ENCODE results near the gene ITGB8. TPM values are rescaled to one million over a fixed set of nuclear protein-coding genes. Genes with fewer than 3 reads are reported as not detected.

The ITGB8 gene
- total RNA-seq, 1 donor from 2014 or later: 12.5 TPM

GRCh38 chr7:20350996-20351692 is 20.4 kb downstream of the ITGB8 start:
- H3K4me1 ChIP-seq (ENCODE audit: control insufficient read depth in 3 of 3, insufficient read depth in 3 of 3, low read length in 3 of 3): peaks cover 0 to 3% (median 0%) of the 10 kb centered on the region in 3 donors
- H3K9ac ChIP-seq (ENCODE audit: low read depth in 1 of 3, low read length in 3 of 3): no peak overlapping the region
- H3K27me3 ChIP-seq (ENCODE audit: control insufficient read depth in 3 of 3, insufficient read depth in 3 of 3, low read length in 3 of 3): no peaks in the 10 kb centered on the region
- H3K4me3 ChIP-seq (ENCODE audit: low read length in 3 of 3): no peak overlapping the region
- no peaks in the 10 kb centered on the region for H3K9me3 ChIP-seq (ENCODE audit: control insufficient read depth in 3 of 3, low read length in 3 of 3)
- H3K27ac ChIP-seq (ENCODE audit: low read depth, low read length): no peak overlapping the region
- no peaks in the 10 kb centered on the region for H3K36me3 ChIP-seq (ENCODE audit: control insufficient read depth in 3 of 3, insufficient read depth in 3 of 3, low read length in 3 of 3)

GRCh38 chr7:20351901-20352300 is 21.2 kb downstream of the ITGB8 start:
- Histone ChIP-seq H3K27ac (ENCODE audit: low read depth, low read length) (no peak overlapping the region), H3K9ac (ENCODE audit: low read depth in 1 of 3, low read length in 3 of 3) (no peak overlapping the region), H3K4me3 (ENCODE audit: low read length in 3 of 3) (no peak overlapping the region), H3K27me3 (ENCODE audit: control insufficient read depth in 3 of 3, insufficient read depth in 3 of 3, low read length in 3 of 3) (no peaks in the 10 kb centered on the region), H3K9me3 (ENCODE audit: control insufficient read depth in 3 of 3, low read length in 3 of 3) (no peaks in the 10 kb centered on the region), H3K36me3 (ENCODE audit: control insufficient read depth in 3 of 3, insufficient read depth in 3 of 3, low read length in 3 of 3) (no peaks in the 10 kb centered on the region), H3K4me1 (ENCODE audit: control insufficient read depth in 3 of 3, insufficient read depth in 3 of 3, low read length in 3 of 3) (peaks cover 0 to 3% (median 0%) of the 10 kb centered on the region in 3 donors)

- Histone ChIP-seq H3K4me1 (ENCODE audit: control insufficient read depth in 3 of 3, insufficient read depth in 3 of 3, low read length in 3 of 3) (peaks cover 0 to 3% (median 0%) of the 10 kb centered on the region in 3 donors), H3K9me3 (ENCODE audit: control insufficient read depth in 3 of 3, low read length in 3 of 3) (no peaks in the 10 kb centered on the region), H3K36me3 (ENCODE audit: control insufficient read depth in 3 of 3, insufficient read depth in 3 of 3, low read length in 3 of 3) (no peaks in the 10 kb centered on the region), H3K27me3 (ENCODE audit: control insufficient read depth in 3 of 3, insufficient read depth in 3 of 3, low read length in 3 of 3) (no peaks in the 10 kb centered on the region), H3K9ac (ENCODE audit: low read depth in 1 of 3, low read length in 3 of 3) (no peak overlapping the region), H3K4me3 (ENCODE audit: low read length in 3 of 3) (no peak overlapping the region), H3K27ac (ENCODE audit: low read depth, low read length) (no peak overlapping the region)
Measured at GRCh38 chr7:20352573-20353306, 22.0 kb downstream of the ITGB8 start.

- Histone ChIP-seq H3K27ac (ENCODE audit: low read depth, low read length) (no peak overlapping the region), H3K9ac (ENCODE audit: low read depth in 1 of 3, low read length in 3 of 3) (no peak overlapping the region), H3K27me3 (ENCODE audit: control insufficient read depth in 3 of 3, insufficient read depth in 3 of 3, low read length in 3 of 3) (no peaks in the 10 kb centered on the region), H3K36me3 (ENCODE audit: control insufficient read depth in 3 of 3, insufficient read depth in 3 of 3, low read length in 3 of 3) (no peaks in the 10 kb centered on the region), H3K4me1 (ENCODE audit: control insufficient read depth in 3 of 3, insufficient read depth in 3 of 3, low read length in 3 of 3) (peaks cover 0 to 3% (median 0%) of the 10 kb centered on the region in 3 donors), H3K9me3 (ENCODE audit: control insufficient read depth in 3 of 3, low read length in 3 of 3) (no peaks in the 10 kb centered on the region), H3K4me3 (ENCODE audit: low read length in 3 of 3) (no peak overlapping the region)
Measured at GRCh38 chr7:20354610-20355528, 24.2 kb downstream of the ITGB8 start.

GRCh38 chr7:20358106-20358505 is 27.4 kb downstream of the ITGB8 start:
- H3K4me1 ChIP-seq (ENCODE audit: control insufficient read depth in 3 of 3, insufficient read depth in 3 of 3, low read length in 3 of 3): no peaks in the 10 kb centered on the region
- no peak overlapping the region for H3K9ac ChIP-seq (ENCODE audit: low read depth in 1 of 3, low read length in 3 of 3)
- H3K9me3 ChIP-seq (ENCODE audit: control insufficient read depth in 3 of 3, low read length in 3 of 3): no peaks in the 10 kb centered on the region
- H3K4me3 ChIP-seq (ENCODE audit: low read length in 3 of 3): no peak overlapping the region
- no peaks in the 10 kb centered on the region for H3K27me3 ChIP-seq (ENCODE audit: control insufficient read depth in 3 of 3, insufficient read depth in 3 of 3, low read length in 3 of 3)
- no peak overlapping the region for H3K27ac ChIP-seq (ENCODE audit: low read depth, low read length)
- H3K36me3 ChIP-seq (ENCODE audit: control insufficient read depth in 3 of 3, insufficient read depth in 3 of 3, low read length in 3 of 3): no peaks in the 10 kb centered on the region

GRCh38 chr7:20358762-20359282 is 28.1 kb downstream of the ITGB8 start:
- no peaks in the 10 kb centered on the region for H3K27me3 ChIP-seq (ENCODE audit: control insufficient read depth in 3 of 3, insufficient read depth in 3 of 3, low read length in 3 of 3)
- no peaks in the 10 kb centered on the region for H3K4me1 ChIP-seq (ENCODE audit: control insufficient read depth in 3 of 3, insufficient read depth in 3 of 3, low read length in 3 of 3)
- H3K36me3 ChIP-seq (ENCODE audit: control insufficient read depth in 3 of 3, insufficient read depth in 3 of 3, low read length in 3 of 3): no peaks in the 10 kb centered on the region
- H3K27ac ChIP-seq (ENCODE audit: low read depth, low read length): no peak overlapping the region
- H3K4me3 ChIP-seq (ENCODE audit: low read length in 3 of 3): no peak overlapping the region
- no peak overlapping the region for H3K9ac ChIP-seq (ENCODE audit: low read depth in 1 of 3, low read length in 3 of 3)
- H3K9me3 ChIP-seq (ENCODE audit: control insufficient read depth in 3 of 3, low read length in 3 of 3): no peaks in the 10 kb centered on the region

- no peaks in the 10 kb centered on the region for H3K9me3 ChIP-seq (ENCODE audit: control insufficient read depth in 3 of 3, low read length in 3 of 3)
- no peak overlapping the region for H3K27ac ChIP-seq (ENCODE audit: low read depth, low read length)
- H3K4me3 ChIP-seq (ENCODE audit: low read length in 3 of 3): no peak overlapping the region
- no peaks in the 10 kb centered on the region for H3K4me1 ChIP-seq (ENCODE audit: control insufficient read depth in 3 of 3, insufficient read depth in 3 of 3, low read length in 3 of 3)
- H3K27me3 ChIP-seq (ENCODE audit: control insufficient read depth in 3 of 3, insufficient read depth in 3 of 3, low read length in 3 of 3): no peaks in the 10 kb centered on the region
- H3K36me3 ChIP-seq (ENCODE audit: control insufficient read depth in 3 of 3, insufficient read depth in 3 of 3, low read length in 3 of 3): no peaks in the 10 kb centered on the region
- H3K9ac ChIP-seq (ENCODE audit: low read depth in 1 of 3, low read length in 3 of 3): no peak overlapping the region
Measured at GRCh38 chr7:20359341-20359963, 28.8 kb downstream of the ITGB8 start.

- H3K9ac ChIP-seq (ENCODE audit: low read depth in 1 of 3, low read length in 3 of 3): no peak overlapping the region
- no peaks in the 10 kb centered on the region for H3K36me3 ChIP-seq (ENCODE audit: control insufficient read depth in 3 of 3, insufficient read depth in 3 of 3, low read length in 3 of 3)
- no peaks in the 10 kb centered on the region for H3K27me3 ChIP-seq (ENCODE audit: control insufficient read depth in 3 of 3, insufficient read depth in 3 of 3, low read length in 3 of 3)
- H3K4me3 ChIP-seq (ENCODE audit: low read length in 3 of 3): no peak overlapping the region
- no peak overlapping the region for H3K27ac ChIP-seq (ENCODE audit: low read depth, low read length)
- H3K9me3 ChIP-seq (ENCODE audit: control insufficient read depth in 3 of 3, low read length in 3 of 3): no peaks in the 10 kb centered on the region
- H3K4me1 ChIP-seq (ENCODE audit: control insufficient read depth in 3 of 3, insufficient read depth in 3 of 3, low read length in 3 of 3): no peaks in the 10 kb centered on the region
Measured at GRCh38 chr7:20362574-20363253, 32.0 kb downstream of the ITGB8 start.

- Histone ChIP-seq H3K9me3 (ENCODE audit: control insufficient read depth in 3 of 3, low read length in 3 of 3) (no peaks in the 10 kb centered on the region), H3K4me1 (ENCODE audit: control insufficient read depth in 3 of 3, insufficient read depth in 3 of 3, low read length in 3 of 3) (no peaks in the 10 kb centered on the region), H3K27ac (ENCODE audit: low read depth, low read length) (no peak overlapping the region), H3K9ac (ENCODE audit: low read depth in 1 of 3, low read length in 3 of 3) (no peak overlapping the region), H3K4me3 (ENCODE audit: low read length in 3 of 3) (no peak overlapping the region), H3K36me3 (ENCODE audit: control insufficient read depth in 3 of 3, insufficient read depth in 3 of 3, low read length in 3 of 3) (no peaks in the 10 kb centered on the region), H3K27me3 (ENCODE audit: control insufficient read depth in 3 of 3, insufficient read depth in 3 of 3, low read length in 3 of 3) (no peaks in the 10 kb centered on the region)
Measured at GRCh38 chr7:20364571-20365196, 34.0 kb downstream of the ITGB8 start.
